Activated effector memory CD4-positive, alpha-beta T cell treated with anti-CD3 and anti-CD28 coated beads, Interleukin-2, amount 50 U/mL, for 16 hours (primary cell): ENCODE measurements around the gene DLG5.

Experiments used
- DNase-seq: peaks from one replicate; pipeline ENCODE4 v3.0.0-alpha.2; 2020

DLG5 gene

DNA sequence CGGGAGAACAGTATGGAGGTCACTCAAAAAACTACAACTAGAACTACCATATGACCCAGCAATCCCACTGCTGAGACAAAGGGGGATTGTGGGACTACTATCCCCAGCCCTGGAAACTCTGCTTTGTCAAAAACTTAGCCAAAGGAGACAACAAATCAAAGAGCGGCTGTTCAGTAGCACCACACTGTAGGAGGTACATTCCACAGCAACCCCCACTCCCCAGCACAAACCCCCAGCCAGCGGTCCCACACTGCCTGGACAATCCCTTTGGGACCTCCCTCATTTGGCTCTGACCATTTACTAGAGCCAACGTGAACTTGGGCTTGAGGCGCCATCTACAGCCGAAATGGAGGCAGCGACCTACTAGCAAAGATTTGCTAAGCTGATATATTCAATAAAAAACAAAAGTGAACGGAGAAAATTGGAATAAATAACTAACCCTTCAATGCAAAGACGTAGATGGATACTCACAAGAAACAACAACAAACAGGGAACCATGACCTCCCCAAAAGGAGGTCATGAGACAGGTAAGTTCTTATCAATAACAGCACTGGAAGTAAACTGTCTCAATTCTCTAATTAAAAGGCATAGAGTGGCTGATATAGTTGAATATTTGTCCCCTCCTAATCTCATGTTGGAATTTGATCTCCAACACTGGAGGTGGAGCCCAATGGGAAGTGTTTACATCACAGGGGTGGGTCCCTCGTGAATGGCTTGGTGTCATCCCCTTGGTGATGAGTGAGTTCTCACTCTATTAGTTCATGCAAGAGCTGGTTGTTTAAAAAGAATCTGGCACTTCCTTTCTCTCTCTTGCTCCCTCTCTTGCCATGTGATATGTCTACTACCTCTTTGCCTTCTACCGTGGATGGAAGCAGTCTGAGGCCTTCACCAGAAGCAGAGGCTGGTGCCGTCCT lies 170.0 kb downstream of the DLG5 start:
- no peak for DNase-seq

DNA sequence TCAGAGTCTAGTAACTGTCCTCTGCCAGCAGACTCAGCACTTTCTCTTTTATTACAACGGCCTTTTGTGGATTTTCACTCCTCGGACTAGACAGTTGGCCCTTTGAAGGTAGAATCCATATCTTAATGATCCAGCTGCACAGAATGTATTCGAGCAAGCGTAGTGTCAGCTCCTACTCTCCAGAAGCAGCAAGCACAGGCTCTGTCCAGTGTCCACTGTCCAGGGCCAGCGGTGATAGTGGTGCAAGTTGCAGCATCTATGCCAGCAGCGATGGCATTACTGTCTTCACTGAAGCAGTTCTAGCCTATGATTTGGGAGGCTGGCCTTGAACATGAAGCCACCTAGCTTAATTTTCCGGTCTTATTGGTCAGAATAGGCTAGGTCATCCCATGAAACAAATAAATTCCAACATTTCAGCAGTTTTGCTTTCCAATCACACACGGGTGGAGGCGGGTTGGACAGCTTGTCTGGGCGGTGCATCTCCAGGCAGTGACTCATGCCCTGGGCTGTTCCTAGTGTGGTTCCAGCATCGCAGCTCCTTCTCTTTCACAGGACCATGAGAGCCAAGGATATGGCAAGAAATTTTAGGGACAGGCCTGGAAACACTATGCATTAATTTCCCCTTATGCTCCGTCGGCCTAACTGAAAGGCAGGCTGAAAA lies 180.4 kb downstream of the DLG5 start:
- DNase-seq, result no peak

DNA sequence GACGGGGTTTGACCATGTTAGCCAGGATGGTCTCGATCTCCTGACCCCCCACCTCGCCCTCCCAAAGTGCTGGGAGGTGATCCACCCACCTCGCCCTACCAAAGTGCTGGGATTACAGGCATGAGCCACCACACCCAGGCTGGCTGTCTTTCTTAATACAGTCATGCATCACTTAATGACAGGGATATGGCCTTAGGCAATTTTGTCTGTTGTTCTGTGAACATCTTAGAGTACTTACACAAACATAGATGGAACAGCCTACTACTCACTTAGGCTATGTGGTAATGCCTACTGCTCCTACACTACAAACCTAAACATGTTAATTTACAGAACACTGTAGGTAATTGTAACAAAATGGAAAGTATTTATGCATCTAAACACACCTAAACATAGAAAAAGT lies 182.3 kb downstream of the DLG5 start:
- no peak for DNase-seq

DNA sequence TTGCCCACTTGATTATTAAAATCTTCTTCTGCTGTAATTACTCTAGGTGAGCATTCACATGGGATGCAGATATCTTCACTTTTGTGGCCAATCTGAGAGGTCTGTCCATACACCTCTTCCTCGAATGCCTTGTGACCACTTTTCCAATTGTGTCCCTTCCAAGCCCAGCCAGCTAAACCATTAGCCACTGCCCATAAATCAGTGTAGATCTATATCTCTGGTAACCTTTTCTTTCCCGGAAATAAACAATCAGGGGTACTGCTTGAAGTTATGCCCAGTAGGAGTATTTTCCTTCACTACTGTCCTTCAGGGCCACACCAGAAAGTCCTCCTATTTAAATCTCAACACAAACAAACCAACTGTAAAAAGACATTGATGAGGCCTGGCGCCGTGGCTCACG lies 184.4 kb downstream of the DLG5 start:
- no peak for DNase-seq

DNA sequence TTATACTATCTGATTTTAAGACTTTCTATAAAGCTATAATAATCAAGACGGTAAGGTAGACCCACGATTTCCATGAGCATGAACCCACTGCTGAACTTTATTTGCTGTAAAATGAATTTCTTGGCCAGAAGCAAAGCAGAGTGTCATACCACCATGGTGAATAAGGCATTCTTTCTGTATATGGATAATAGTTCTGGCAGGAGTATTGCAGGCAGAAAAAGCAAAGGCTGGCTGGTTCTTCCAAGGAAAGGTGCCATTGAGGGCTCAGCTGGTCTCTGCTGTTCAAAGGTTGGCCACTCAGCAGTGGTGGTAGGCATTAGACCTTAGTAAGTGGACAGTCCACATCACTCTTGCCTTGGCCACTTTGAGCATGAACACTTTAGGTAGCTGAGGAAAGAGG lies 184.8 kb downstream of the DLG5 start:
- no peak for DNase-seq
